Medulla oblongata (tissue), 1 donor: ENCODE measurements around the gene NFIX.
A peak's percentile ranks its signal among the peaks of the same experiment; 100 is the strongest.
"Not testable (repeated sequence)": the region's sequence is repeated elsewhere in the genome, so short reads cannot be mapped to it uniquely, and the experiment has no call there.

Experiments
- DNase-seq: peaks from one replicate; pipeline ENCODE4 v3.0.0-alpha.2; 2015; ENCODE audit errors: extremely low spot score

The NFIX gene

DNA sequence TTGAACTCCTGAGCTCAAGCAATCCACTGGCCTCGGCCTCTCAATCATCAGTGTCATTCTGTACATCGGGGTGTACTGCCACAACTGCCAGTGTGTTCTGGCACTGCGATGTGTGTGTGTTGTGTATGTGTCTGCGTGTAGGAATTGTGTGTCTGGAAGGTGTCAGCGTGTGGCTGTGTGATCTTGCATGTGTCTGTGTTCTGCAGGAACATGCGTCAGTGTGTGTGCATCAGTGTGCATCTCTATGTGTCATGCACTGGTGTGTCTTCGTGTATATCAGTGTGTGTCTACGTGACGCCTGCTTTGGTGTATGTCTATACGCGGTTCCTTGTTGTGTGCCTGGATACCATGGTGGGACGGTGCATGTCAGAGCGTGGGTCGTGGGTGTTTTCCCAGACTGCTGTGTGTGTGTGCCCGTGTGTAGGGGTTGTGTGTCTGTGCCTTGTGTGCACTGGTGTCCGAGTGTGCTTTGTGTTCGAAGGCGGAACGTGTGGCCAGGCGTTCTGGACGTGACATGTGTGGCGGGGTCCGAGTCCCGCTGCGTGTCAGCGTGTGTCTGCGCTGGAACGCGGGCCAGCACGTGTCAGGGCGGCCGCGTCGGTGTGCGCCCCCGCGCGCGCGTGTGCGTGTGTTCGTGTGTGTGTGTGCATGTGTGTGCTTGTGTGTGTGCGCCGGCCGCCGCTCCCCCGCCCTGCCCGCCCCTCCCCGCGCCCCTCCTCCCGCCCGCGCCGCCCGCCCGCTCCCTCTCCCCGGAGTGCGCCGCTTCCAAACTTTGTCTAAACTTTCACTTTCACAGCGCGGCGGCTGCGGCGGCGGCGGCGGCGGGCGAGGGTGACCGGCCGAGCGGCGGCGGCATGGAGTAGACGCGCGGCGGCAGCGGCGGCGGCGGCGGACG lies at the start of gene NFIX:
TSS of gene NFIX (plus strand) at position 775 of the 895 bp plus-strand sequence. CDS start 363 bp downstream, outside the sequence.
- peak; percentile 6 for DNase-seq

DNA sequence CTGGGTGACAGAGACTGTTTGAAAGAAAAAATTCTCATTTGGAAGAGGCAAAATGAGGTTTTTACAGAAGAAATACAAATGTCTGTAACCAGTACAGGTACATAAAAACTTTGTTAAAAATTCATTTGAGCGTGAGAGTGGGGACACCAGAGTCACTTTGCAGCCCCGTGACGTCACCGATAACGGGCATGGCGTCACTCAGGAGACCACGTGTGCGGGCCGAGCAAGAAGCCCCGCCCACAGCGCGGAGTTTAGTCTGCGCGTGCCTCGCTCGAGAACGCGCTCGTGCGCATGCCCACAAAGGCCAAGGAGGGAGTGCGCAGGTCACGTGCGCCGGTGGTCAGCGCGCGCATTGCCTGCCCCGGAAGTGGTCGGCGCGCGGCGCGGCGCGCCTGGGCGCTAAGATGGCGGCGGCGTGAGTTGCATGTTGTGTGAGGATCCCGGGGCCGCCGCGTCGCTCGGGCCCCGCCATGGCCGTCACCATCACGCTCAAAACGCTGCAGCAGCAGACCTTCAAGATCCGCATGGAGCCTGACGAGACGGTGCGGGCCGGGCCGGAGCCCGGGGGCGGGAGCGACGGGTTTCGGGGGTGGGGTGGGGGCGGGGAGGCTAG lies 49.7 kb upstream of the NFIX start, which contains the start of gene RAD23A:
TSS of gene RAD23A (plus strand) at position 384 of the 613 bp plus-strand sequence. CDS start at position 471, 87 bp downstream.
- peak; percentile 94 for DNase-seq

DNA sequence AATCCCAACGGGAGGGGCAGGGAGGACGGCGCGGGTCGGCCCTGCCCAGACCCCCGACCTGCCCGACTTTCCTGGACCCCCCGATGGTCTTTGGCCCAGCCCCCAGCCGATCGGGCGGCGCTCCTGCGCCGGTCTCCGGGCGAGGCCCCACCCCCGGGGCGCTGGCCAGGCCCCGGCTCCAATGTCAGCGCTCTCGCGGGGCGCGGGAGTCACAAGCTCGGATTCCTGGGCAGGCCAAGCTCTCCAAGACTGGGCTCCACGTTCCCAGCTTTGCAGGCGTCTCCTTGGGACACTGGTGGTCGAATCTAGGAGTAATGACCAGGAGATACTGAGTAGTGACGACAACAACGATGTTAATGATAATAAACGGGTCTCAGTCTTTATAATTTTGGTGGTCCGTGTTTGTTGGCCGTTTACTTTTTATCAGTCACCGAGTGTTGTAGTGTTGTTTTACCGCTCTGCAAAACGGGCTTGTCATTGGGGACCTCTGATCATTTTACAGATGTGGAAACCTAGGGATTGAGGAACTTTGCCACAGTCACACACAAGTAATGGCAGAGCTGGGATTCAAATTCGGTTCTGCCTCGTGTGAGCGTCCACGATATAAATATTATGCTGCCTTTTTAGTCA lies 49.1 kb upstream of the NFIX start:
- peak; percentile 47 for DNase-seq

DNA sequence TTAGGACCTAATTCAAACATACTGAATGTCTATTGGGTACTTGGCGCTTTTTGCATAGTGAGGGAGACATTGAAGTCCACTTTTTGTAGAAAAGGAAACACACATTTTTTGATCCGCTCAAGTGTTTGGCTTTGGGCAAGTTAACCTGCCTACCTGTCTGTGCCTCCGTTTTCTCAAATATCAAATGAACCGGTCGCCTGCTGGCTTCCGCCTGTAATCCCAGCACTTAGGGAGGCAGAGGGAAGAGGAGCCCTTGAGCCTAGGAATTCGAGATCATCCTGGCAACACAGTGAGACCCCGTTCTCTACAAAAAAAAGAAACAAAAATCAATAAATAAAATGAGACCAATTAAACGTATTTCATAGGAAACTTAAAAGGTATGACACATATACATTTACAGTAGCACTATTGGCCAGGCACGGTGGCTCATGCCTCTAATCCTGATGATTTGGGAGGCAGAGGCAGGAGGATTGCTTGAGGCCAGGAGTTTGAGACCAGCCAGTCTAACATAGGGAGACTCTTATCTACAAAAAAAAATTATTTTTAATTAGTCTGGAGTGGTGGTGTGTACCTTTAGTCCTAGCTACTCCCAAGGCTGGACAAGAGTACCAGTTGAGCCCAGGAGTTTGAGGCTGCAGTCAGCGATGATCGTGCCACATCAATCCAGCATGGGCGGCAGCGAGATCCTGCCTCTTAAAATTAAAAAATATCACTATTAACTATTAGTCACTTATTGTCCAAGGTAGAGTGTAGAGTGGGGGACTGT lies 48.4 kb upstream of the NFIX start:
- DNase-seq, result no peak

DNA sequence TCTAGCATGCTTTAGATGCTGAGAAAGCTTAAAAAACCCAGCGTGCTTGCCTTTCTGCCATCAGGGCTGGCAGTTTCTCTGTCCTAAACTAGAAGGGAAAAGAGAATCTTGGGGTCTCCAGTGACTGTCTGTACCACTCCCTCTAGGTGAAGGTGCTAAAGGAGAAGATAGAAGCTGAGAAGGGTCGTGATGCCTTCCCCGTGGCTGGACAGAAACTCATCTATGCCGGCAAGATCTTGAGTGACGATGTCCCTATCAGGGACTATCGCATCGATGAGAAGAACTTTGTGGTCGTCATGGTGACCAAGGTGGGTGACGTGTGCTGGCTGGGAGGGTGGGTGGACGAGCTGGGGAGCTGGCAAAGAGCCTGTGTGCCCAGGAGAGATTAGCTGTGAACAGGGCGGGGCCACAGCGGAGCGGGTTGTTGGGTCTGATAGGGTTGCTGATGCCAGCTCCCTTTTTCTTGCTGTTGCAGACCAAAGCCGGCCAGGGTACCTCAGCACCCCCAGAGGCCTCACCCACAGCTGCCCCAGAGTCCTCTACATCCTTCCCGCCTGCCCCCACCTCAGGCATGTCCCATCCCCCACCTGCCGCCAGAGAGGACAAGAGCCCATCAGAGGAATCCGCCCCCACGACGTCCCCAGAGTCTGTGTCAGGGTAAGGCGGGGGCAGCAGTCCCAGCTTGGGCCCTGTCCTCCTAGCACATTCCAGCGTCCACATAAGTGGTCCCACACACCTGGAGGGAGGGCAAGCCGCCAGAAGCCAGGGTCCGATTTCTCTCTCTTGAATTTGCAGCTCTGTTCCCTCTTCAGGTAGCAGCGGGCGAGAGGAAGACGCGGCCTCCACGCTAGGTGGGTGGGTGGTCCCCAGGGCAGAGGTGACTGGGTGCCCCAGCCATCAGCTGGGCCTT lies 47.3 kb upstream of the NFIX start:
- DNase-seq, result no peak

DNA sequence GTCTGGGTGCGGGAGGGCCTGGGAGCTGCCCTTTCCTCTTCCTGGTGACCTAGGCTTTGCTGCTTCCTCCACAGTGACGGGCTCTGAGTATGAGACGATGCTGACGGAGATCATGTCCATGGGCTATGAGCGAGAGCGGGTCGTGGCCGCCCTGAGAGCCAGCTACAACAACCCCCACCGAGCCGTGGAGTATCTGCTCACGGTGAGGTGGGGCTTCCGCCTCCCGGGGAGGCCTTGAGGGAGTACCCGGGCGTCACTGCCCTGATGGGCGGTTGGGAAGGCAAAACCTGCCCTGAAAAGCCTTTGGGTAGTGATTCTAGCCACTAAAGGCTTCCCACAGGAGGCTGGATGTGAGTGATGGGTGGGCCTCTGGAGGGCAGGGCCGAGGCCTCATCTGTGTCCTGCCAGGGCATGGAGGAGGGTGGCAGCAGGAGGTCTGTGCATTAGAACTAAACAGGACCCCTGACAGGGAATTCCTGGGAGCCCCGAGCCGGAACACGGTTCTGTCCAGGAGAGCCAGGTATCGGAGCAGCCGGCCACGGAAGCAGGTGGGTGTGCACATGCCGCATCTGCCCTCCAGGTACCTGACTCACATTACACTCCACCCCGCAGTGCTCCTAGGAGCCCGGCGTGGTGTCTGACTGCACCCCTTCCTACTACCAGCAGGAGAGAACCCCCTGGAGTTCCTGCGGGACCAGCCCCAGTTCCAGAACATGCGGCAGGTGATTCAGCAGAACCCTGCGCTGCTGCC lies 46.5 kb upstream of the NFIX start:
- no peak for DNase-seq

DNA sequence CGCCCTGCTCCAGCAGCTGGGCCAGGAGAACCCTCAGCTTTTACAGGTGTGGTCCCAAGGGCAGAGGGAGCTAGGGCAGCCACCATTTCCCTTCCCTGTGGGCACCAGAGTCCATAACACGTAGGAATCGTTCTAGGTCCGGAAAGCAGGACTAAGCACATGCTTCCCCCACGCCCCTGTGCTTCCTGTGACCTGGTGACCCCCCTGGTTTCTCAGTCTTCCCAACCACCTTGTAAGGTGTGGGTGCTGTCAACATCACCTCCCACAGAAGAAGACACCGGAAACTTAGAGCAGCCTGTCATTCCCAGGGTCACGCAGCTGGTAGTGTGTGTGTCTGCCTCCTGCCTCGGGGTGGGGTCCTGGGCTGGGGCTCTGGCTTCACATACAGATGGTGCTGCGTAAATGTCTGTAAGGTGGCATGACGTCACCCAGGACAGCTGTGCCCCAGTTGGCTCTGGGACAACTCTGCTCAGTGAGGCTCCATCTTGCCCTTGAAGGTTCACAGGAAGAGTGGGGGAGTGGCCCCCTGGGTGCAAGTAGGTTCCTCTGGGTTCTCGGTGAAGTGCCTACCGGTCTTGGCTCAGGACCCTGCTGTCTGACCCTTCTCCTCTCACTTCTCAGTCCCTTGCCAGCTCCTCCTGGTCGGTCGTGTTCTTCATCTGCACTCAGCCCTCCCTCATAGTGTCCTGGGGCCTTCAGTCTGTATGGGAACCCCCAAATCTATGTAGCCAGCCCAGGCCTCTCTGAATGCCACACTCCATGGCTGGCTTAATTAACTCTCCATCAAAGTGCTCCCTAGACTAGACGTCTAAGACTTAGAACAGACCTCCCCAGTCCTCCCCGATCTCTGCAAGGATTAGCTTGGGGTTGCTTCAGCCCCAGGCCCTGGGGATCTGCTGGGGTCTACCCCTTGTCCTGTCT lies 45.7 kb upstream of the NFIX start:
- no peak for DNase-seq

DNA sequence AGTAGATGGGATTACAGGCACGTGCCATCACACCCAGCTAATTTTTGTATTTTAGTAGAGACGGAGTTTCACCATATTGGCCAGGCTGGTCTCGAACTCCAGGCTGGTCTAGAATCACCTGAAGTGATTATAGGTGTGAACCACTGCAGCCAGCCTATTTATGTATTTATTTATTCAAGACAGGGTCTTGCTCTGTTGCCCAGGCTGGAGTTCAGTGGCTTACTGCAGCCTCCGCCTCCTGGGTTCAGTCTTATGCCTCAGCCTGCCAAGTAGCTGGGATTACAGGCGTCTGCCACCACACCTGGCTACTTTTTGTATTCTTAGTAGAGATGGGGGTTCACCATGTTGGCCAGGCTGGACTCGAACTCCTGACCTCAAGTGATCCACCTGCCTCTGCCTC lies 43.2 kb upstream of the NFIX start:
- not testable (repeated sequence) for DNase-seq

DNA sequence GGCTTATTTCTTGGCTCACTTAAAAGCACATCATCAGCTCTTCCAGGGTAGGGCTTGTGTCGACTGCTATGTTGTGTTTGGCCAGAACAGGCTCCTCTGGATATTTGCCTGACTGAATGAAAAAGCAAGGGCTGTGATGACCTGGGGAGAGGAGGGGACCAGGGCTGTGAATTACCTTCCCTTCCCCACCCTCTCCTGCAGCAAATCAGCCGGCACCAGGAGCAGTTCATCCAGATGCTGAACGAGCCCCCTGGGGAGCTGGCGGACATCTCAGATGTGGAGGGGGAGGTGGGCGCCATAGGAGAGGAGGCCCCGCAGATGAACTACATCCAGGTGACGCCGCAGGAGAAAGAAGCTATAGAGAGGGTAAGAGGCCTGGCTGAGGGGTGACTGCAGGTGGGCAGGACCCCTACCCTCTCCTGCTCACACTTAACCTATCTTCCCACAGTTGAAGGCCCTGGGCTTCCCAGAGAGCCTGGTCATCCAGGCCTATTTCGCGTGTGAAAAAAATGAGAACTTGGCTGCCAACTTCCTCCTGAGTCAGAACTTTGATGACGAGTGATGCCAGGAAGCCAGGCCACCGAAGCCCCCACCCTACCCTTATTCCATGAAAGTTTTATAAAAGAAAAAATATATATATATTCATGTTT lies 42.7 kb upstream of the NFIX start:
- DNase-seq, result no peak

DNA sequence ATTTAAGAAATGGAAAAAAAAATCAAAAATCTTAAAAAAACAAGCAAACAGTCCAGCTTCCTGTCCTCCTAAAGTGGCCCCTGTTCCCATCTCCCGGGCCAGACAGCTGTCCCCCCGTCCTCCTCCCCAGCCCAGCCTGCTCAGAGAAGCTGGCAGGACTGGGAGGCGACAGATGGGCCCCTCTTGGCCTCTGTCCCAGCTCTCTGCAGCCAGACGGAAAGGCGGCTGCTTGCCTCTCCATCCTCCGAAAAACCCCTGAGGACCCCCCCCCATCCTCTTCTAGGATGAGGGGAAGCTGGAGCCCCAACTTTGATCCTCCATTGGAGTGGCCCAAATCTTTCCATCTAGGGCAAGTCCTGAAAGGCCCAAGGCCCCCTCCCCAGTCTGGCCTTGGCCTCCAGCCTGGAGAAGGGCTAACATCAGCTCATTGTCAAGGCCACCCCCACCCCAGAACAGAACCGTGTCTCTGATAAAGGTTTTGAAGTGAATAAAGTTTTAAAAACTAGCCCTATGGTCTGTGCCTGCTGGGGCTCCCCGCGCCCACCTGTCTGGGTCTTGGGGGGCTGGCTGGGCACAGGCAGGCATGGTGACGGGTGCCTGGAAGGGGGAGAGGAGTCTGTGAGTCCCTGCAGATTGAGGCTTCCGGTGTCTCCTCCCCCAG lies 42.0 kb upstream of the NFIX start:
- DNase-seq, result peak; percentile 55

DNA sequence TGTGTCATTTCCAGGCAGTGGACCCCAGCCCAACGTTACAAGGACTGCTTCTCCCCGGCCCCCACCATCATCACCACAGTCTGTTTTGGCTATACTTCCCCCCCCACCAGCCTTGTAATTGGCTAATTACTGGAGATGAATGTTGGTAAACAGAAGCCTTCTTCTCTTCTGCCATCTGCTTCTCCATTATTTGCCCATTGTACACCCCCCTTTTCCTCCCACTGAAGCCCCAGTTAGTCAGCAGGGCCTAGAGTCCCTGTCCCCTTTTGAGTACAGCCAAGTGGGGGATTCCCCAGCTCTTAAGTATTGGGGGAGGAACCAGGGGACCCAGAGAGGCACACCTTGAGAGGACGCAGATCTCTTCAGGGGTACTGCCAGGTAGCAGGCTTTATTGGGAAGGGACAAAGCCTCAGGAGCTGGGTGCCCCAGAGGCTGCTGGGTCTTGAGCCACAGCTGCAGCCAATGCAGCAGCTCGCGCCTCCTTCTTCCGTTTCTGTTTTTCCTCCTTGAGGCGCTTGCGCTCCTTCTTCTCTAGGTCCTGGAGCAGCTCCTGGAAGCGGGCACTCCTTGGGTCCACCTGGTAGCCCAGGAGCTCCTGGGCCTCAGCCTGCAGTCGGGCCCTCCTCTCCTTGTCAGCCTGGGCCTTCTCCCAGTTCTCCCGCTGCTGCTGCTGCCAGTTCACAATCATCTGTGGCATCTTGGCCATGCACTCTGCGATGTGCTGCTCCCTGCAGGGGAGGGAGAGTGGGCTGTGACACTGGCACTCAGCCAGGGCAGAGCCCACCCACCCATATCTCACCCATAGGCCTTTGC lies 41.3 kb upstream of the NFIX start:
- no peak for DNase-seq

DNA sequence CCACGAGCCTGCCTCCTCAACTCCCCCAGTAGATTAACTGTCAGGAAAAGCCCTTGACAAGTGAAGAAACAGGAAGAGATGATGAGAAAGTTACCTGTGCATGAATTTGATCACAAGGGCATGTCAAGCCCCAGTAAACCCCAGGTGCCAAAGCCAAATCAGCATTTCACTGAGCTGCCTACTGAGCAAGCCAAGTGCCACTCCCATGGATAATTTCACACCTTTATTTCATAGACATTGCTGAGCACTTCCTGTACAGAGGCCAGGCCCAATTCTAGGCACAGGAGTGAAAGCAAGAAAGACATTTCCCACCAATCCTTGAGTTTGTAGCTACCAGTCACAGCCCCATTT lies 40.7 kb upstream of the NFIX start:
- DNase-seq, result no peak

DNA sequence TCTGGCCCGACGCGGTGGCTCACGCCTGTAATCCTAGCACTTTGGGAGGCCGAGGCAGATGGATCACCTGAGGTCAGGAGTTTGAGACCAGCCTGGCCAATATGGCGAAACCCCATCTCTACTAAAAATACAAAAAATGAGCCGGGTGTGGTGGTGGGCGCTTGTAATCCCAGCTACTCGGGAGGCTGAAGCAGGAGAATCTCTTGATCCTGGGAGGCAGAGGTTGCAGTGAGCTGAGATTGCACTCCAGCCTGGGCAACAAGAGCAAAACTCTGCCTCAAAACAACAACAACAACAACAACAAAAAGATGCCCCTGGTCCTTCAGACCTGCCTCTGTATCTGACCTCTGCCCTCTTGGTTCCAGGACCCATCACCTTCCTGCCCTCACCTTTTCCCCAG lies 39.7 kb upstream of the NFIX start:
- not testable (repeated sequence) for DNase-seq

DNA sequence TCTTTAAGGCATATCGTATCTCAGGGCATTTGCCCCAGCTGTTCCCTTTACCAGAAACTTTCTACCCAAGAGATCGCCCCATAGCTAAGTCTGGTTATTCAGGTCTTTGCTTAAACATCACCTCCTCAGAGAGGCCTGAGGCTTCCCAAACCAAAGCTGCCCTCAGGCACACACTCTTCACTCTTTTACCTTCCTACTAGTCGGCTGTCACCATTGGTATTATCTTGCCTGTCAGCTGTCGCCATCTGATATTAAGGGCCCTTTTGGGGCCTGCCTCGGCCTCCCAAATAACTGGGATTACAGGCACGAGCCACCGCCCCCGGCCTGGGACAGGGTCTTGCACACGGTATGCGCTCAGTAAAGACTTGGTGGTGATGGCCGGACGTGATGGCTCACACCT lies 39.3 kb upstream of the NFIX start:
- no peak for DNase-seq

DNA sequence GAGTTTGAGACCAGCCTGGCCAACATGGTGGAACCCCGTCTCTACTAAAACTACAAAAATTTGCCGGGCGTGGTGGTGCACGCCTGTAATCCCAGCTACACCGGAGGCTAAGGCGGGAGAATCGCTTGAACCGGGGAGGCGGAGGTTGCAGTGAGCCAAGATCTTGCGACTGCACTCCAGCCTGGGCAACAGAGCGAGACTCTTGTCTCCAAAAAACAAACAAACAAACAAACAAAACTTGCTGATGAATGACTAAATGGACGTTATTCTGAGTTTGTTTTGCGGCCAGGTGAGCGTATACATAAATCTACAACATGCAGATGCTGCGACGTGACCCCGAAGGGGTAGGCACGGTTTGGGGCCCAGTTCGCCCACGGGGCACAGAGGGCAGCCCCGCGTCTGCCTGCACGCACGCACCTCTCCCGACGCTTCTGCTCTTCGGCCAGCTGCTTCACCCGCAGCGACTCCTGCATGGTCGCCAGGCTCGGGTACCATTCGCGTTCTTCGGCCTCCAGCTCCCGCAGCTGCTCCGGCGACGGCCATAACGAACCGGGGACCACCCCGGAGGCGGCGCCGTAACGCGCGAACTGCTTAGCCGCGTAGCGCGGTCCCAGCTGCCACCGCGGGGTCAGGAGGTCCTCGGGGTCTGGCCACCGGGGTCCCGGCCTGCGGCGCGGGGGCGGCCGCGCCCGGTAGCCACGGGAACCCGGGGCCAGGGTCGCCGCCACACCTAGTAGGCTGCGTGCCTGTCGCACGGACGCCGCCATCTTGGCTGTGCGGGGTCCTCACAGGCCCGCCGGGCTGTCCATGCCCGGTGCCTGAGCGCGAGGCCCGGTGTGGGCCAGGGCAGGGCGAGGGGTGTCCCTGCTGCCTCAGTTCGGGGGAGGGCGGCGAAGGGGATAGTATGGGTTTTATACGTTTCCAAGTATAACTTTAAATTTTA lies 38.6 kb upstream of the NFIX start, which contains the start of gene GADD45GIP1:
TSS of gene GADD45GIP1 (minus strand) at position 778 of the 943 bp plus-strand sequence. CDS start at position 767, 11 bp downstream.
- peak; percentile 65 for DNase-seq
